Measurements from ENCODE around the gene SAV1. TPM values are rescaled to one million over a fixed set of nuclear protein-coding genes. Genes with fewer than 3 reads are reported as not detected.

The SAV1 gene
- total RNA-seq, 2 experiments from 2014 or later, result 7.9 to 8.8 TPM

DNA sequence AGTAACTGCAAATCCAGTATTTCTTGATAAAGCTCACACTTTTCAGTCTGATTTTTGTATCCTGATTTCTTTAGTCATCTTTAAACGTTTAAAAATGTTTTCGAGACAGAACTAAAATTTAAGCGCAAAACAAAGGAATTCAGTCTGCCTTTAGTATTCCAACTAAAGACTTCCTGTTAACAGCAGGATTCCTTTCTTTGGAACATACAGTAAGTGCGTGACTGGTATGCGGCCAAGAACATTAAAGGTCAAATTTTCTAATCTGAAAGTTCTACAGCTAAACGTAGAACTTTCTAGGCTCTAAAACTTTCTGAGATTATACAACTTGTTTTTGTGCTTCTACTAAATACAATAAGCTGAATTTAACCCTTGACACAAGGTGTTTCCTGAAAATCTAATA lies 9.9 kb downstream of the SAV1 start:
- ChIA-PET CTCF (no interaction called here), POLR2A (no interaction called here)
- H3K4me1 ChIP-seq (ENCODE audit: insufficient read depth, low read length), result no peaks in the 10 kb centered on the region
- DNase-seq, result no peak
- H3K4me3 ChIP-seq (ENCODE audit: low read length), result no peak overlapping the region
- H3K27me3 ChIP-seq (ENCODE audit: control insufficient read depth in 1 of 2, insufficient read depth in 2 of 2, low read length in 2 of 2), result no peaks in the 10 kb centered on the region
- intact Hi-C loops (cut with DNase I, micrococcal nuclease), result no loop called here
- Mint-ChIP-seq H3K9me3 (no peaks in the 10 kb centered on the region), H3K27ac (no peak overlapping the region), H3K27me3 (no peaks in the 10 kb centered on the region), H3K36me3 (ENCODE audit: low read depth) (peaks cover 9% of the 10 kb centered on the region), H3K4me3 (no peak overlapping the region), H3K4me1 (ENCODE audit: low read depth) (peaks cover 6% of the 10 kb centered on the region)
- TF ChIP-seq, protein P1, sequence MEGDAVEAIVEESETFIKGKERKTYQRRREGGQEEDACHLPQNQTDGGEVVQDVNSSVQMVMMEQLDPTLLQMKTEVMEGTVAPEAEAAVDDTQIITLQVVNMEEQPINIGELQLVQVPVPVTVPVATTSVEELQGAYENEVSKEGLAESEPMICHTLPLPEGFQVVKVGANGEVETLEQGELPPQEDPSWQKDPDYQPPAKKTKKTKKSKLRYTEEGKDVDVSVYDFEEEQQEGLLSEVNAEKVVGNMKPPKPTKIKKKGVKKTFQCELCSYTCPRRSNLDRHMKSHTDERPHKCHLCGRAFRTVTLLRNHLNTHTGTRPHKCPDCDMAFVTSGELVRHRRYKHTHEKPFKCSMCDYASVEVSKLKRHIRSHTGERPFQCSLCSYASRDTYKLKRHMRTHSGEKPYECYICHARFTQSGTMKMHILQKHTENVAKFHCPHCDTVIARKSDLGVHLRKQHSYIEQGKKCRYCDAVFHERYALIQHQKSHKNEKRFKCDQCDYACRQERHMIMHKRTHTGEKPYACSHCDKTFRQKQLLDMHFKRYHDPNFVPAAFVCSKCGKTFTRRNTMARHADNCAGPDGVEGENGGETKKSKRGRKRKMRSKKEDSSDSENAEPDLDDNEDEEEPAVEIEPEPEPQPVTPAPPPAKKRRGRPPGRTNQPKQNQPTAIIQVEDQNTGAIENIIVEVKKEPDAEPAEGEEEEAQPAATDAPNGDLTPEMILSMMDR (IDR thresholded peaks at IDR 0.05), result no peak
- H3K9me3 ChIP-seq (ENCODE audit: control insufficient read depth in 1 of 2, insufficient read depth in 1 of 2, low read length in 2 of 2), result no peaks in the 10 kb centered on the region
- H3K27ac ChIP-seq (ENCODE audit: low read depth in 1 of 2, low read length in 2 of 2), result no peak overlapping the region
- no peaks in the 10 kb centered on the region for H3K36me3 ChIP-seq (ENCODE audit: insufficient read depth, low read length)
- ATAC-seq (ENCODE audit: poor library complexity), result no peak

DNA sequence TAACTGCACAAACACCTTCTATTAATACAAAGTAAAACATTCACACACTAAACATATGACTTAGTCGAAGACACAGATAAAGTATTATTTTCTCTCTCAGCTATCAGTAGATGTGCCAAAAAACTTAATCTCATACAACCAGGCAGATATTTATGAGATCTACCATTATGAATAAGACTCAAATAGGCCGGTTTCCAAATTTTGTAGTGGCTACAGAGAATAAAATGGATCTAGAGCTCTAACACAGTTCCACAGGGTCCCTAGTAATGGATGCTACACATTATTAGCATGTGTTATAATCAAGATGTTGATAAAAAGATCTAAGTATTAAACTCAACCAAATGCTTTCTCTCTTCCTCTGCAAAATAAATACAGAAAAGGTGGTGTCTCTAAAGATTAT lies 10.4 kb downstream of the SAV1 start:
- TF ChIP-seq, protein P1 (IDR thresholded peaks at IDR 0.05), result no peak
- Mint-ChIP-seq H3K27ac (no peak overlapping the region), H3K4me3 (no peak overlapping the region), H3K9me3 (no peaks in the 10 kb centered on the region), H3K27me3 (no peaks in the 10 kb centered on the region), H3K36me3 (ENCODE audit: low read depth) (peaks cover 9% of the 10 kb centered on the region), H3K4me1 (ENCODE audit: low read depth) (peaks cover 6% of the 10 kb centered on the region)
- no peaks in the 10 kb centered on the region for H3K27me3 ChIP-seq (ENCODE audit: control insufficient read depth in 1 of 2, insufficient read depth in 2 of 2, low read length in 2 of 2)
- ChIA-PET CTCF (no interaction called here), POLR2A (no interaction called here)
- DNase-seq (no peak), ATAC-seq (ENCODE audit: poor library complexity) (no peak)
- no peak overlapping the region for H3K27ac ChIP-seq (ENCODE audit: low read depth in 1 of 2, low read length in 2 of 2)
- H3K9me3 ChIP-seq (ENCODE audit: control insufficient read depth in 1 of 2, insufficient read depth in 1 of 2, low read length in 2 of 2), result no peaks in the 10 kb centered on the region
- no peaks in the 10 kb centered on the region for H3K36me3 ChIP-seq (ENCODE audit: insufficient read depth, low read length)
- intact Hi-C loops (cut with DNase I, micrococcal nuclease), result no loop called here
- H3K4me1 ChIP-seq (ENCODE audit: insufficient read depth, low read length), result no peaks in the 10 kb centered on the region
- no peak overlapping the region for H3K4me3 ChIP-seq (ENCODE audit: low read length)

DNA sequence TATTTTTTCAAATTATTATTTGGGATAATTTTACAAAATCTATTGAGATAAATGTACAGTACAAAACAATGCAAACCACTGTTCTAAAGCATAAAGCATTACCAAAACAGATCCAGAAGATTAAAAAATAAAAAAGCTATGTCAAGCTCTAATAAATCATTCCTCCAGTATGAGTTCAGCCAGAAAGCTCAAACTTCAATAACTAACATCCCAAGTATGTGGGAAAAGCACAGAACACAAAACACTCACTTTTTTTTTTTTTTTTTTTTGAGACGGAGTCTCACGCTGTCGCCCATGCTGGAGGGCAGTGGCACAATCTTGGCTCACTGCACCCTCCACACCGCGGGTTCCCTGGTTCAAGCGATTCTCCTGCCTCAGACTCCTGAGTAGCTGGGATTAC lies 11.3 kb downstream of the SAV1 start:
- no peak overlapping the region for H3K4me3 Mint-ChIP-seq
- H3K36me3 ChIP-seq (ENCODE audit: insufficient read depth, low read length), result no peaks in the 10 kb centered on the region
- H3K4me1 Mint-ChIP-seq (ENCODE audit: low read depth), result peaks cover 6% of the 10 kb centered on the region
- intact Hi-C loops (cut with DNase I, micrococcal nuclease), result no loop called here
- H3K36me3 Mint-ChIP-seq (ENCODE audit: low read depth), result peaks cover 13% of the 10 kb centered on the region
- H3K4me3 ChIP-seq (ENCODE audit: low read length), result no peak overlapping the region
- H3K9me3 ChIP-seq (ENCODE audit: control insufficient read depth in 1 of 2, insufficient read depth in 1 of 2, low read length in 2 of 2), result no peaks in the 10 kb centered on the region
- no peak overlapping the region for H3K27ac Mint-ChIP-seq
- DNase-seq (no peak), ATAC-seq (ENCODE audit: poor library complexity) (no peak)
- H3K27ac ChIP-seq (ENCODE audit: low read depth in 1 of 2, low read length in 2 of 2), result no peak overlapping the region
- POLR2A ChIA-PET, result no interaction called here
- no peaks in the 10 kb centered on the region for H3K4me1 ChIP-seq (ENCODE audit: insufficient read depth, low read length)
- no peaks in the 10 kb centered on the region for H3K9me3 Mint-ChIP-seq
- H3K27me3 Mint-ChIP-seq, result no peaks in the 10 kb centered on the region
- CTCF ChIA-PET, result interaction anchor here (1.3 kb wide), 1 partner anchor 25 kb away, joined by 3 read pairs; no protein-coding TSS in a partner anchor
- H3K27me3 ChIP-seq (ENCODE audit: control insufficient read depth in 1 of 2, insufficient read depth in 2 of 2, low read length in 2 of 2), result no peaks in the 10 kb centered on the region
- TF ChIP-seq, protein P1 (IDR thresholded peaks at IDR 0.05), result no peak
